ENCODE results near the gene POU2AF3. TPM values are rescaled to one million over a fixed set of nuclear protein-coding genes. Genes with fewer than 3 reads are reported as not detected.

The POU2AF3 gene
- total RNA-seq, 1 donor from 2014 or later, result 0.25 TPM

- no peak overlapping the region for H3K4me3 ChIP-seq (ENCODE audit: low read depth, low read length)
- TF ChIP-seq CTCF (IDR thresholded peaks at IDR 0.05; ENCODE audit: insufficient read depth, low read length, poor library complexity, severe bottlenecking), result no peak
- no peaks in the 10 kb centered on the region for H3K27me3 ChIP-seq (ENCODE audit: control insufficient read depth, insufficient read depth, low read length)
- DNase-seq (ENCODE audit: low read depth), result no peak
- no peaks in the 10 kb centered on the region for H3K36me3 ChIP-seq (ENCODE audit: control insufficient read depth, insufficient read depth, low read length)
Measured at GRCh38 chr11:111325259-111325658, 26.9 kb downstream of the POU2AF3 start.

- no peak for TF ChIP-seq CTCF (IDR thresholded peaks at IDR 0.05; ENCODE audit: insufficient read depth, low read length, poor library complexity, severe bottlenecking)
- Histone ChIP-seq H3K36me3 (ENCODE audit: control insufficient read depth, insufficient read depth, low read length) (no peaks in the 10 kb centered on the region), H3K4me3 (ENCODE audit: low read depth, low read length) (no peak overlapping the region), H3K27me3 (ENCODE audit: control insufficient read depth, insufficient read depth, low read length) (no peaks in the 10 kb centered on the region)
- no peak for DNase-seq (ENCODE audit: low read depth)
Measured at GRCh38 chr11:111326824-111327223, 28.5 kb downstream of the POU2AF3 start.

GRCh38 chr11:111327908-111328624 is 29.7 kb downstream of the POU2AF3 start:
- no peak overlapping the region for H3K4me3 ChIP-seq (ENCODE audit: low read depth, low read length)
- no peaks in the 10 kb centered on the region for H3K36me3 ChIP-seq (ENCODE audit: control insufficient read depth, insufficient read depth, low read length)
- DNase-seq (ENCODE audit: low read depth), result no peak
- H3K27me3 ChIP-seq (ENCODE audit: control insufficient read depth, insufficient read depth, low read length), result no peaks in the 10 kb centered on the region
- TF ChIP-seq CTCF (IDR thresholded peaks at IDR 0.05; ENCODE audit: insufficient read depth, low read length, poor library complexity, severe bottlenecking), result no peak

GRCh38 chr11:111329306-111330204 is 31.2 kb downstream of the POU2AF3 start:
- no peak for TF ChIP-seq CTCF (IDR thresholded peaks at IDR 0.05; ENCODE audit: insufficient read depth, low read length, poor library complexity, severe bottlenecking)
- H3K27me3 ChIP-seq (ENCODE audit: control insufficient read depth, insufficient read depth, low read length), result no peaks in the 10 kb centered on the region
- no peaks in the 10 kb centered on the region for H3K36me3 ChIP-seq (ENCODE audit: control insufficient read depth, insufficient read depth, low read length)
- H3K4me3 ChIP-seq (ENCODE audit: low read depth, low read length), result no peak overlapping the region
- no peak for DNase-seq (ENCODE audit: low read depth)

- no peak for DNase-seq (ENCODE audit: low read depth)
- no peaks in the 10 kb centered on the region for H3K27me3 ChIP-seq (ENCODE audit: control insufficient read depth, insufficient read depth, low read length)
- TF ChIP-seq CTCF (IDR thresholded peaks at IDR 0.05; ENCODE audit: insufficient read depth, low read length, poor library complexity, severe bottlenecking), result no peak
- no peaks in the 10 kb centered on the region for H3K36me3 ChIP-seq (ENCODE audit: control insufficient read depth, insufficient read depth, low read length)
- no peak overlapping the region for H3K4me3 ChIP-seq (ENCODE audit: low read depth, low read length)
Measured at GRCh38 chr11:111330234-111330893, 32.0 kb downstream of the POU2AF3 start.

Data from kidney epithelial cell (primary cell).